Neural cell (in vitro differentiated cells): Measurements from ENCODE around the gene URB2.

Experiments used
- POLR2AphosphoS5 ChIP-seq: IDR thresholded peaks from 2 replicates; pipeline ENCODE4 v1.6.1; 2012
- TF ChIP-seq, protein P1 (sequence below): fragments of 450-650 bp; IDR thresholded peaks from 2 replicates; pipeline ENCODE4 v1.5.1; 2014; ENCODE audit warnings: antibody characterized with exemption, mild to moderate bottlenecking, moderate library complexity; ENCODE audit not compliant: poor library complexity, severe bottlenecking

DNA sequence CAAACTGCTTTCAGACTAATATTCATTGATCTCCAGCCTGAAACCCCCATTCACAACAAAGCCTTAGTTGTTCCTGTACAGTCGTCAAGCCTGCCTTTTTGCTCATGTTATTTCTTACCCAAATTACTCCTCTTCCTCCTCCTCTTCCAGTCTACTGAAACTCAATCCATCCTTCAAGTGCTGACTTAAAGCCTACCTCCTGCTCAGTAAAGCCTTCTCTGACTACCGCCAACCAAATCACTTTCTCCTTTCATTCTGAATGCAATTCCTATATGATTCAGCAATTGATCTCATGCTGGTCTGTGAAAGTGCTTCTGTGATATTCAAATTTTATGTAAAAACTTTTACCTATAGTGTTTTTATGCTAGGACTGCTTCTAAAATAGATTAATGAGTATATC is 18.7 kb upstream of the URB2 start:
- TF ChIP-seq, protein P1, sequence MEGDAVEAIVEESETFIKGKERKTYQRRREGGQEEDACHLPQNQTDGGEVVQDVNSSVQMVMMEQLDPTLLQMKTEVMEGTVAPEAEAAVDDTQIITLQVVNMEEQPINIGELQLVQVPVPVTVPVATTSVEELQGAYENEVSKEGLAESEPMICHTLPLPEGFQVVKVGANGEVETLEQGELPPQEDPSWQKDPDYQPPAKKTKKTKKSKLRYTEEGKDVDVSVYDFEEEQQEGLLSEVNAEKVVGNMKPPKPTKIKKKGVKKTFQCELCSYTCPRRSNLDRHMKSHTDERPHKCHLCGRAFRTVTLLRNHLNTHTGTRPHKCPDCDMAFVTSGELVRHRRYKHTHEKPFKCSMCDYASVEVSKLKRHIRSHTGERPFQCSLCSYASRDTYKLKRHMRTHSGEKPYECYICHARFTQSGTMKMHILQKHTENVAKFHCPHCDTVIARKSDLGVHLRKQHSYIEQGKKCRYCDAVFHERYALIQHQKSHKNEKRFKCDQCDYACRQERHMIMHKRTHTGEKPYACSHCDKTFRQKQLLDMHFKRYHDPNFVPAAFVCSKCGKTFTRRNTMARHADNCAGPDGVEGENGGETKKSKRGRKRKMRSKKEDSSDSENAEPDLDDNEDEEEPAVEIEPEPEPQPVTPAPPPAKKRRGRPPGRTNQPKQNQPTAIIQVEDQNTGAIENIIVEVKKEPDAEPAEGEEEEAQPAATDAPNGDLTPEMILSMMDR = no peak
- no peak for TF ChIP-seq POLR2AphosphoS5
